ENCODE data around the gene HPCAL1. TPM values are rescaled to one million over a fixed set of nuclear protein-coding genes. Genes with fewer than 3 reads are reported as not detected.
"Not testable (repeated sequence)": the region's sequence is repeated elsewhere in the genome, so short reads cannot be mapped to it uniquely, and the experiment has no call there.

Gene HPCAL1
- total RNA-seq = 10 to 100 TPM; 85.0 to 85.7 TPM

- CTCF ChIA-PET = interaction anchor here (0.6 to 6.4 kb wide), 5 partner anchors 22 to 144 kb away, joined by 3 to 51 read pairs (median 6); no protein-coding TSS in a partner anchor
- POLR2A ChIA-PET = interaction anchor here (1.2 to 2.5 kb wide), 2 partner anchors 29 to 144 kb away, joined by 6 to 12 read pairs; no protein-coding TSS in a partner anchor
These were observed at the start of gene HPCAL1 for GRCh38 chr2:10302479-10303180. TSS of gene HPCAL1 (plus strand) at chr2:10302904. CDS start at chr2:10419758, 116,854 bp downstream.

GRCh38 chr2:10253596-10254372, 48.9 kb upstream of the HPCAL1 start:
- ChIA-PET CTCF (no interaction called here), POLR2A (no interaction called here)

GRCh38 chr2:10254373-10255188, 48.1 kb upstream of the HPCAL1 start:
- ChIA-PET POLR2A (no interaction called here), CTCF (no interaction called here)

GRCh38 chr2:10255189-10256030, 47.3 kb upstream of the HPCAL1 start:
- ChIA-PET CTCF (no interaction called here), POLR2A (no interaction called here)

- ChIA-PET POLR2A (no interaction called here), CTCF (no interaction called here)
These were observed 46.6 kb upstream of the HPCAL1 start for GRCh38 chr2:10256031-10256514.

GRCh38 chr2:10256515-10257031, 46.1 kb upstream of the HPCAL1 start:
- POLR2A ChIA-PET = no interaction called here
- CTCF ChIA-PET = no interaction called here

GRCh38 chr2:10257036-10257435, 45.7 kb upstream of the HPCAL1 start:
- ChIA-PET CTCF (no interaction called here), POLR2A (no interaction called here)

- ChIA-PET POLR2A (no interaction called here), CTCF (no interaction called here)
These were observed 45.1 kb upstream of the HPCAL1 start for GRCh38 chr2:10257500-10258147.

GRCh38 chr2:10258326-10258725, 44.4 kb upstream of the HPCAL1 start:
- CTCF ChIA-PET = no interaction called here
- POLR2A ChIA-PET = no interaction called here

GRCh38 chr2:10258726-10259125, 44.0 kb upstream of the HPCAL1 start:
- ChIA-PET POLR2A (no interaction called here), CTCF (no interaction called here)

- ChIA-PET POLR2A (no interaction called here), CTCF (no interaction called here)
These were observed 42.6 kb upstream of the HPCAL1 start for GRCh38 chr2:10260130-10260529.

GRCh38 chr2:10263526-10263925, 39.2 kb upstream of the HPCAL1 start:
- POLR2A ChIA-PET, CTCF ChIA-PET: not testable (repeated sequence)

GRCh38 chr2:10264506-10265328, 38.0 kb upstream of the HPCAL1 start:
- POLR2A ChIA-PET = no interaction called here
- CTCF ChIA-PET = no interaction called here

GRCh38 chr2:10265329-10266132, 37.2 kb upstream of the HPCAL1 start:
- ChIA-PET POLR2A (no interaction called here), CTCF (interaction anchor here (0.6 to 1.0 kb wide), 2 partner anchors 169 to 193 kb away, joined by 3 read pairs; no protein-coding TSS in a partner anchor)

GRCh38 chr2:10266133-10266620, 36.5 kb upstream of the HPCAL1 start:
- ChIA-PET POLR2A (no interaction called here), CTCF (interaction anchor here (0.6 to 1.0 kb wide), 2 partner anchors 169 to 194 kb away, joined by 3 read pairs; no protein-coding TSS in a partner anchor)

GRCh38 chr2:10267036-10267435, 35.7 kb upstream of the HPCAL1 start:
- ChIA-PET POLR2A (interaction anchor here (0.6 kb wide), 1 partner anchor 415 kb away, joined by 6 read pairs; no protein-coding TSS in a partner anchor), CTCF (interaction anchor here (0.6 kb wide), 1 partner anchor 99 kb away, joined by 3 read pairs; no protein-coding TSS in a partner anchor)

All from activated CD8-positive, alpha-beta memory T cell treated with anti-CD3 and anti-CD28 coated beads for 36 hours (primary cell).